Omental fat pad (tissue), 4 donors: ENCODE measurements around the gene OSBPL1A. TPM values are rescaled to one million over a fixed set of nuclear protein-coding genes. Genes with fewer than 3 reads are reported as not detected.

Experiments
- ATAC-seq: fragments of 150-250 bp; one replicate; pipeline ENCODE4 v1.9.1; 2016; ENCODE audit warnings: mild to moderate bottlenecking, moderate library complexity; ENCODE audit not compliant: low FRiP score
- DNase-seq: peaks from one replicate; pipeline ENCODE4 v3.0.0-alpha.2; 2019; ENCODE audit warnings: low spot score
- CTCF ChIP-seq, 3 donors: fragments of 450-650 bp; IDR thresholded peaks; one replicate each; pipeline ENCODE4 v1.5.1; 2016 to 2017; ENCODE audit warnings: antibody characterized with exemption in 3 of 3, mild to moderate bottlenecking in 3 of 3, moderate library complexity in 2 of 3
- total RNA-seq, 4 donors: library from RNA; depleted of rRNA; stranded (reverse); fragments of >200 nt; gene quantifications; one replicate each; pipeline ENCODE4 v1.1.0, GENCODE V29; 2016

OSBPL1A gene
- total RNA-seq, 4 donors from 2014 or later = 67.1 to 123 (median 109) TPM

DNA sequence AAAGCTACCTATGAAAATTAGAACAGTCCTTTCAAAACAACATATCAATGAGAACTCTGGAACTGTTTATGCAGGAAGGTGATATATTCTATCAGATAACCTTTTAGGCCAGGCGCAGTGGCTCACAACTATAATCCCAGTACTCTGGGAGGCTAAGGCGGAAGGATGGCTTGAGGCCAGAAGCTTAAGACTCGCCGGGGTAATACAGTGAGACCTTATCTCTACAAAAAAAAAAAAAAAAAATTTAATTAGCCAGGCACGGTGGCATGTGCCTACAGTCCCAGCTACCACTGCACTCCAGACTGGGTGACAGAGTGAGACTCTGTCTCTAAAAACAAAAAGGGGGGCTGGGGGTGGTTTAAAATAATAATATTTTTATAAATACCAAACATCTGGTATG, 77.9 kb downstream of the OSBPL1A start:
- no peak for ATAC-seq
- DNase-seq = no peak
- TF ChIP-seq CTCF (IDR thresholded peaks at IDR 0.05) = no peak

- TF ChIP-seq CTCF (IDR thresholded peaks at IDR 0.05) = no peak
- no peak for ATAC-seq
Measured at GRCh38 chr18:24317370-24317769, 80.3 kb downstream of the OSBPL1A start.

DNA sequence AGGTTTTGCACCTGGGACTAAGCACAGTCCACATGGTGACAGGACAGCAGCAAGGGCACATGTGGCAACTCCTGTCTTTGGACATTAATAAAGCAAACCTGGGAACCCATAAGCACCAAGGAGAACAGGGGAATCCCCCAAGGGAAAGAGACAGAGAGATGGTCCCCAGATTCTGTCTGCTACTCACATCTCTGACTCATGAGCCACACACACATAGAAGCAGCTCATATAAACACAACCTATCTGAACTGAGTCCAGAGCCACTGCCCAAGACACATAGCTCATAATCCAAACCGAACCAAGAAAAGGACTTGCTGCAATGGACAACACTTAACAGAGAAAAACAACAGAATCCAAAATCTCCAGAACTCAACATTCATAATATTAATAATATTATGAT, 82.5 kb downstream of the OSBPL1A start:
- no peak for ATAC-seq
- no peak for TF ChIP-seq CTCF (IDR thresholded peaks at IDR 0.05)
- DNase-seq = no peak

More at GRCh38 chr18:24317370-24317769, 80.3 kb downstream of the OSBPL1A start:
- no peak for DNase-seq

DNA sequence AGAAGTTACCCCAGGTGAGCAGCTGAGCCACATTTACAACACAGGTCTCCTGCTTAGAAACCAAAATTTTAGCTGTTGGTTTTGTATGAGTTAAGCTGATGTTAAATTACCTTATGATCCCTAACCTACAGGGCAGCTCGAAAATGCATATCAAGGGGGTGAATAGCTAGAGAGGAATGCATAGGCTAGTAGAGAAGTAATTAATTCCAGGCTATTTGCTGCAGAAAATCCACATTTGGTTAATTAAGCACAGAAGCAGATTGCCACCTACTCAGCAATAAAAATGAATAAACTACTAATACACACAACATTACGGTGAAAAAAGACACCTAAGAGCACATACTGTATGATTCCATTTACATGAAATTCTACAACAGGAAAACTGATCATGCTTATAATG, 91.4 kb downstream of the OSBPL1A start:
- TF ChIP-seq CTCF (IDR thresholded peaks at IDR 0.05) = no peak
- ATAC-seq (no peak), DNase-seq (no peak)

- TF ChIP-seq CTCF (IDR thresholded peaks at IDR 0.05) = no peak
- no peak for ATAC-seq
- DNase-seq = no peak
Measured at GRCh38 chr18:24300703-24301102, 96.9 kb downstream of the OSBPL1A start.

DNA sequence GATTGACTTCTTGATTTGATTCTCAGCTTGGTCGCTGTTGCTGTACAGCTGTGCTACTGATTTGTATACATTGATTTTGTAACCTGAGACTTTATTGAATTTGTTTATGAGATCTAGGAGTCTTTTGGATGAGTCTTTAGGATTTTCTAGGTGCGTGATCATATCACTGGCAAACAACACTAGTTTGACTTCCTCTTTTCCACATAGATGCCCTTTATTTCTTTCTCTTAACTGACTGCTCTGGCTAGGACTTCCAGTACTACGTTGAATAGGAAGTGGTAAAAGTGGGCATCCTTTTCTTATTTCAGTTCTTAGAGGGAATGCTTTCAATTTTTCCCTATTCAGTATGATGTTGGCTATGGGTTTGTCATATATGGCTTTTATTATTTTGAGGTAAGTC, 101.3 kb downstream of the OSBPL1A start:
- no peak for ATAC-seq
- DNase-seq = no peak
- TF ChIP-seq CTCF (IDR thresholded peaks at IDR 0.05) = no peak

- TF ChIP-seq CTCF (IDR thresholded peaks at IDR 0.05) = no peak
- DNase-seq = no peak
- ATAC-seq = no peak
Measured at GRCh38 chr18:24293254-24293653, 104.4 kb downstream of the OSBPL1A start.
